Adipocyte (in vitro differentiated cells): ENCODE results near the gene FAH.

Source experiments
- DNase-seq: peaks from one replicate; pipeline ENCODE4 v3.0.0-alpha.2; 2015; ENCODE audit warnings: low read depth
- H3K27me3 ChIP-seq: replicated peaks from 2 replicates; pipeline ENCODE4 v1.7.0; 2013; ENCODE audit warnings: mild to moderate bottlenecking, low read length, moderate library complexity; ENCODE audit not compliant: control insufficient read depth, insufficient read depth
- H3K36me3 ChIP-seq: 2 replicates; pipeline ENCODE4 v1.7.0; 2013; ENCODE audit warnings: low read length, mild to moderate bottlenecking, moderate library complexity; ENCODE audit not compliant: control insufficient read depth, insufficient read depth, severe bottlenecking
- H3K4me1 ChIP-seq: 2 replicates; pipeline ENCODE4 v1.7.0; 2013; ENCODE audit warnings: mild to moderate bottlenecking, low read length, moderate library complexity; ENCODE audit not compliant: control insufficient read depth, insufficient read depth
- H3K4me3 ChIP-seq: 2 replicates; pipeline ENCODE4 v1.7.0; 2013; ENCODE audit warnings: mild to moderate bottlenecking, low read length, moderate library complexity
- H3K9ac ChIP-seq: 2 replicates; pipeline ENCODE4 v1.7.0; 2013; ENCODE audit warnings: mild to moderate bottlenecking, low read length, moderate library complexity
- H3K9me3 ChIP-seq: 2 replicates; pipeline ENCODE4 v1.7.0; 2013; ENCODE audit warnings: mild to moderate bottlenecking, low read length, moderate library complexity; ENCODE audit not compliant: control insufficient read depth

The FAH gene

DNA sequence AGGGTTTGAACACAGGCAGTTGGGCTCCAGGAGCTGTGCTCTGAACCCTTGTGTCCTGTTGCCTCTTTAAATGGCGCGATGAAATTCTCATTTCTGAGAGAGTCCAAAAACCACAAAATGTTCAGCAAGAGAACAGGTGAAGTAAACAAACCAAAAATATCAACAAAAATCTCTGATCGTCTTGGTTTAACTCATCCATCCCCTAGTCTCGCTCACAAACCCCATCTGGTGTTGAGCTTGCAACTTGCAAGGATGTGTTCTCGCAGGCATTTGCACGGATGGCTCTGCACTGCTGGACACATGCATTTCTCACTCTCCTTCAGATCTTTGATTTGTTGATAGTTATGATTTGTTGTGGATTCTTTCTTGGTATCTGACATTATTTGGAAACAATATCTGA is 31.1 kb downstream of the FAH start:
- DNase-seq: no peak
- Histone ChIP-seq H3K4me1 (peaks cover 28% of the 10 kb centered on the region), H3K9ac (no peak overlapping the region), H3K36me3 (peaks cover 76% of the 10 kb centered on the region), H3K9me3 (no peaks in the 10 kb centered on the region), H3K4me3 (no peak overlapping the region), H3K27me3 (no peaks in the 10 kb centered on the region)

DNA sequence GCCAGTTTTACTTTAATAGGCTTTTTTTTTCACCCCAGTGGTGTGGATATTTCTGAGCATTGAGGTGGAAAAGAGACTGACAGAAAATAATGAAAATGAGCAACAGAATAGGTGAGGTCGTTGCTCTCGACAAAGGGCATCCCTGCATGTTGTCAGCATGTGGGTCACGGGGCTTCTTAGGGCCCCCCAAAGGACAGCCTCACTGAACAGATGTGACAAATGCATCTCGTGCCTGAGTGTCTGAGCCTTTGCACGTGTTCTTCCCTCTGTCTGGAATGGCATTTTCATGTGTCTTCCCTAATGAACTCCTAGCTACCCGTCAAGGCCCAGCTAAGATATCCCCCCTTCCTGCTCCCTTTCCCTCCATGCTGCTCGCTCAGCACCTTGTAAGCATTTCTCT is 31.8 kb downstream of the FAH start:
- Histone ChIP-seq H3K4me3 (no peak overlapping the region), H3K27me3 (no peaks in the 10 kb centered on the region), H3K4me1 (peaks cover 21% of the 10 kb centered on the region), H3K9me3 (no peaks in the 10 kb centered on the region), H3K9ac (no peak overlapping the region), H3K36me3 (peaks cover 76% of the 10 kb centered on the region)
- no peak for DNase-seq

DNA sequence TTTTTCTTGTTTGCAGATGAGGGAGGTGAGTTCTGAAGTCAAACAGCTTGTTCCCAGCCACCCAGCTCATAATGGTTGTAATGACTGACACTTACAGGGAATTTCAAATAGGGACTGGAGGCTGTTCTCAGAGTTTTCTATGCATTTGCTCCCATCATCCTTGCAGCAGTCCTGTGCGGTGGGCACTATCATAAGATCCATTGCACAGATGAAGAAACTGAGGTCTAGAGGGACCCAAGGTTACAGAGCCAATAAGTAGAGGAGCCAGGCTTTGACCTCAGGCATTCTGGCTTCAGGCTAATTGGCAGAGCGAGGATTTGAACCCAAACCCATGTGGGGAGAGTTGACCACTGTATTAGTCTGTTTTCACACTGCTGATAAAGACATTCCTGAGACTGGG is 32.4 kb downstream of the FAH start:
- Histone ChIP-seq H3K9me3 (no peaks in the 10 kb centered on the region), H3K4me3 (no peak overlapping the region), H3K27me3 (no peaks in the 10 kb centered on the region), H3K9ac (no peak overlapping the region), H3K4me1 (peaks cover 15% of the 10 kb centered on the region), H3K36me3 (peaks cover 74% of the 10 kb centered on the region)
- DNase-seq: no peak

DNA sequence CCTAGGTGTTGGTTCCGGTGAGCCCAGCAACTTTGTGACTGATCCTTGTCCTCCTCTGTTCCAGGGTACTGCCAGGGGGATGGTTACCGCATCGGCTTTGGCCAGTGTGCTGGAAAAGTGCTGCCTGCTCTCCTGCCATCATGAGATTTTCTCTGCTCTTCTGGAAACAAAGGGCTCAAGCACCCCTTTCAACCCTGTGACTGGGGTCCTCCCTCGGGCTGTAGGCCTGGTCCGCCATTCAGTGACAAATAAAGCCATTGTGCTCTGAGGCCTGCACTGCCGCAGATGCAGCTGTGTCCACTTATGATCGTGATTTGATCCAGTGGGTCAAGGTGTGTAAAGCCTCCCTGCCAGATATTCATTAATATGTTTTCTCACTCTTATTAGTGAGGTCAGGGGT is 33.3 kb downstream of the FAH start:
- Histone ChIP-seq H3K4me1 (peaks cover 15% of the 10 kb centered on the region), H3K36me3 (peaks cover 65% of the 10 kb centered on the region), H3K9ac (no peak overlapping the region), H3K9me3 (no peaks in the 10 kb centered on the region), H3K27me3 (no peaks in the 10 kb centered on the region), H3K4me3 (no peak overlapping the region)
- DNase-seq: no peak

DNA sequence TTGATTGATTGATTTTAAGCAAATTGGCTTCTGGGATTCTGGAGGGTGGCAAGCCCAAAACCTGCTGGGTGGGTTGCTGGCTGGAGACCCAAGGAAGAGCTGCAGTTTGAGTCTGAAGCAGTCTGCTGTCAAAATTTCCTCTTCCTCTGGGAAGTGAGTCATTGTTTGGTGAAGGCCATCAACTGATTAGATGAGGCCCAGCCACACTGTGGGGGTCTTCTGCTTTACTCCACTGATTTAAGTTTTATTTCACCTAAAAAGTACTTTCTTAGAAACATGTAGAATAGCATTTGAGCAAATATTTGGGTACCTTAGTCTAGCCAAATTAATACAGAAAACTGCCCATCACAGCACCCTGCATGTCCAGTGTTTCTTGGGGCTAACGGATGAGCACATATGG is 33.8 kb downstream of the FAH start:
- Histone ChIP-seq H3K27me3 (no peaks in the 10 kb centered on the region), H3K9ac (no peak overlapping the region), H3K4me3 (no peak overlapping the region), H3K9me3 (no peaks in the 10 kb centered on the region), H3K4me1 (peaks cover 15% of the 10 kb centered on the region), H3K36me3 (peaks cover 60% of the 10 kb centered on the region)
- no peak for DNase-seq

DNA sequence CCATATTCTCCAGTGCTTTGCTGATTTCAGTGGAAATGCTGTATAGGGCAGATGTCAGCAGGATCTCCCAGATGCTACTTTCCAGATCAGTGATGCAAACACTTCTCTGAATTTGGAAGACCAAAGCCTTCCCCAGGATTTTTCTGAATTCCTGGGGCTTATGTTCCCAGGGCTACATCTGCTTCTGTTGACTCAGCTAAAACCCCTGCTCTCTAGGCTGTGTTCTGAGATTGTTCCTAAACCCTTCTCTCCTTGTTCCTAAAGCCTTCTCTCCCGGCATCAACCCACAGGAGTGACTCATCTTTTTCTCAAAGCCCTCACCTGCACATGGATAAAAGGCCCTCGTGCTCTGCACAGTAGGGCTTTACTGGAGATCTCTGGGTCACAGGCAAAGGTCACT is 35.5 kb downstream of the FAH start:
- H3K9ac ChIP-seq: no peak overlapping the region
- no peaks in the 10 kb centered on the region for H3K9me3 ChIP-seq
- no peaks in the 10 kb centered on the region for H3K27me3 ChIP-seq
- peaks cover 50% of the 10 kb centered on the region for H3K36me3 ChIP-seq
- peaks cover 3% of the 10 kb centered on the region for H3K4me1 ChIP-seq
- DNase-seq: no peak
- no peak overlapping the region for H3K4me3 ChIP-seq

DNA sequence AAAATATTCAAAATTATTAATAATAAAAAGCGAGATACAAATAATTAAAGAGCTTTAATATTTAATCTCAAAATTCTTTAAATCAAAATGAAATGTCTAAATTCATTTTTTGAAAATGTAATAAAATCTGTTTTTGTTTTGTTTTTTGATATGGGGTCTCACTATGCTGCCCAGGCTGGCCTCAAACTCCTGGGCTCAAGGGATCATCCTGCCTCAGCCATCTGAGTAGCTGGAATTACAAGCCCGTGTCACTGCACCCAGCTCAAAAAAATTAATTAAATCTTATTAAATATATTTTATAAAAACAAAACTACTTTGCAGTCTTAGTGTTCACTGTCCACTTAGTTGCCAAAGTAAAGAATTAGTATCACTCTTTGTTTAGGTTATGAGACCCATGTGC is 38.4 kb downstream of the FAH start:
- H3K9ac ChIP-seq: no peak overlapping the region
- H3K9me3 ChIP-seq: peaks cover 7% of the 10 kb centered on the region
- H3K4me1 ChIP-seq: no peaks in the 10 kb centered on the region
- H3K4me3 ChIP-seq: no peak overlapping the region
- DNase-seq: no peak
- no peaks in the 10 kb centered on the region for H3K27me3 ChIP-seq
- peaks cover 23% of the 10 kb centered on the region for H3K36me3 ChIP-seq

DNA sequence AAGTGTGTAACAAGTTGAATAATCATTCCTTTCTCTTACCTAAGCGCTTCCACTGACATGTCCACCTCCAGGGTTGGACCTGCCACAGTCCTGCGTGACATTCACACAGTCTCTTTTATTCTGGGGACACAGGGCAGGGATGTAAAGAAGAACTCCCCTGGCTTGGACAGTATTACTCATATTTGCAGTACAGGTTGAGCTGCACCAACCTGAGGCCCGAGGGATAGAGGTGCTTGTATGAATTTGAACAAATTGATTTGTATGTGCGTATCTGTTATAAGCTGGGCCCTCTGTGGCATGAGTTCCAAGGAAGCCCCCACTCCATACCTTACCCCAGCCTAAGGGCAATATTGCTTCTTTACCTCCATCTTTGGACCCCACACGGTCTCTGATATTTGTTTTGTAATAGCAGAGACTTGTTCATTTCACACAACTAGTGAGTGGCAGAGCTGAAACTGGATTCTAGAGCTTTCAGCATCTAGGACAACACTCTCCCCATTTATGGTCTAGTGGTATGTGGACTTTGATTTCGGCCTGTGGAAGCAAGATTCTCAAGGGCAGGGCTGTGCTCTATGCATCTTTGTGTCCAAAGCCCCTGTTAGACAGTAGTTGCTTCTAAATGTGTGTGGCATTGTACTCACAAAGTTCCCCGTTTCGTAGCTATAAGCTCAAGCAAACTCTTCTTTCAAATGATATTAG is 39.2 kb downstream of the FAH start:
- no peak for DNase-seq
- Histone ChIP-seq H3K9me3 (peaks cover 7% of the 10 kb centered on the region), H3K36me3 (peaks cover 14% of the 10 kb centered on the region), H3K4me3 (no peak overlapping the region), H3K9ac (no peak overlapping the region), H3K4me1 (no peaks in the 10 kb centered on the region), H3K27me3 (no peaks in the 10 kb centered on the region)

DNA sequence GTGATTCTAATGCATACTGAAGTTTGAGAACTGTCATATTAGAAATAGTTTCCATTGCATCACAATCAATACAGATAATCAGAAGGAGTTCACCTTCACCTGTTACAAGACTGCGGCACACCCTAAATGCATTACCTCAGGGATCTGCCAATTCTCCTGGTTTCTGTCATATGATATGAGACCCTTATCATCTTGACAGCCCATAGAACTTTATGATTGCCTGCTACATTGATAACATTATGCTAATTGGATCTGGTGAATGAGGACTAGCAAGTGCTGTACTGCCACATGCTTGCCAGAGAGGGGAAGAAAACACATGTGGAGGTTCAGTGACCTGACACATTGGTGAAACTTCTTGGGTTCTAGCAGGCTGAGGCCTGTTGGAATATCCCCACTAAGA is 41.4 kb downstream of the FAH start:
- Histone ChIP-seq H3K36me3 (no peaks in the 10 kb centered on the region), H3K4me3 (no peak overlapping the region), H3K9ac (no peak overlapping the region), H3K4me1 (no peaks in the 10 kb centered on the region), H3K27me3 (no peaks in the 10 kb centered on the region), H3K9me3 (peaks cover 7% of the 10 kb centered on the region)
- DNase-seq: no peak

DNA sequence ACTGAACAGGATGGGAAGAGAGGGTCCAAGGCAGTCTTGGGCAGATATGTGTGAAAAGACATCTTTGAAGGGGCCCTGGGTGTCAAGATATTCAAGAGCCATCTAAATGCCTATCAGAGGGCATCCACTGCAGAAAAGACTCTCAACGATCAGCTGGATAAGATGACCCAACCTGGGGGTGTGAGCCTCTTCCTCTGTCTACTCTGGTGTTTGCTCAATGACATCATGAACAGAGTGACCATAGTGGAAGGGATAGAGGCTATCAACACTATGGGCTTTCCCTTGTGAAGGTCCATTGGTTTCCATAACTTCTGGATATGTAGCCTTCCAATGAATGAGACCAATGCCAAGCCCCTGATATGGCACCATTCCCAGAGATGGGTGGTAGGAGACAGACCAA is 42.1 kb downstream of the FAH start:
- Histone ChIP-seq H3K9ac (no peak overlapping the region), H3K4me3 (no peak overlapping the region), H3K4me1 (no peaks in the 10 kb centered on the region), H3K27me3 (no peaks in the 10 kb centered on the region), H3K36me3 (no peaks in the 10 kb centered on the region), H3K9me3 (peaks cover 7% of the 10 kb centered on the region)
- no peak for DNase-seq

DNA sequence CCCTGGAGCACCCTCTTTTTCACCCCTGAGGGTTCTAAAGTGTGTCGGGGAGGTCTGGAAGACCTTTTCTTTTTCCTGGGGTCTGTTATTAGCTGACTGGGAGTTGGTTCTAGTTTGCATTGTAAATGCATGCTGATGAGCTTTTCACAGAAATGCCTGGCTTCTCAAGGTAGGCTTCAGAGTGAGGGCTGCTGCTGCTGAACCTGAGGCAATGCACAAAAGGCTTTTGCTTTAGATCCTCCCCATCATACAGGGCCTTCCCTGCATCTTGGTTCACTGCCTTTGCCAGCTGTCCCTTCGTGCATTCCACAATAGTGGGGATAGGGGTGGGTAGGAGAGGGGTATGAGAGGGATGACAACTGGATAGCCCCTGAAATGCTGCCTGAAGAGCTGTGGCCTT is 46.6 kb downstream of the FAH start:
- Histone ChIP-seq H3K36me3 (no peaks in the 10 kb centered on the region), H3K27me3 (no peaks in the 10 kb centered on the region), H3K9me3 (peaks cover 7% of the 10 kb centered on the region), H3K4me3 (no peak overlapping the region), H3K4me1 (no peaks in the 10 kb centered on the region), H3K9ac (no peak overlapping the region)
- no peak for DNase-seq

DNA sequence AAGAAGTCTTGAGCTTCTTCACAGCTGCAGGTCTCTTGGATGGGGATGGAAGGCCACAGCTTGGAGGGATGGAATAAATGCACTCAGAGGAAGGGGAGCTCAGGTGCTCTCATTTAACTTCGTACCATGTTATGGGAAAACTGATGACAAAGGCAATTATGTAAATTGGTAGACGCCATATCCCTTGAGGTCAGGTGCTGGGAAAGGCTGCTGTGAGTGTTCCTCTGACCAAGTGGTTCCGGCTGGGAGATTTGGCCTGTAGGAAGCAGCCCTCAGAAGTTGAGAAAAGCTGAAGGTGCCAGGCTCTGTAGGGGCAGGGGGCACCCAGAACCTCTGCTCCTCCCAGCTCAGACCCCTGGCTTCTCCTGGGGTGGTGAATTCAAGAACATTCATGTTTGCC is 47.1 kb downstream of the FAH start:
- Histone ChIP-seq H3K9me3 (peaks cover 7% of the 10 kb centered on the region), H3K4me3 (no peak overlapping the region), H3K27me3 (no peaks in the 10 kb centered on the region), H3K4me1 (no peaks in the 10 kb centered on the region), H3K9ac (no peak overlapping the region), H3K36me3 (no peaks in the 10 kb centered on the region)
- DNase-seq: no peak
